Glutamatergic neuron (in vitro differentiated cells): ENCODE results near the gene ZNF136. TPM values are rescaled to one million over a fixed set of nuclear protein-coding genes. Genes with fewer than 3 reads are reported as not detected.
A peak's percentile ranks its signal among the peaks of the same experiment; 100 is the strongest.

Experiments used
- DNase-seq: peaks from one replicate; pipeline ENCODE4 v3.0.0; 2022
- H3K27ac Mint-ChIP-seq: one replicate; pipeline ENCODE4 v1.8.0; 2020; ENCODE audit warnings: mild to moderate bottlenecking, mixed read lengths, inconsistent platforms; ENCODE audit not compliant: unreplicated experiment
- H3K27me3 Mint-ChIP-seq: one replicate; pipeline ENCODE4 v1.8.0; 2020; ENCODE audit warnings: mild to moderate bottlenecking, moderate library complexity, mixed read lengths, inconsistent platforms; ENCODE audit not compliant: unreplicated experiment
- H3K36me3 Mint-ChIP-seq: one replicate; pipeline ENCODE4 v1.8.0; 2020; ENCODE audit warnings: mild to moderate bottlenecking, mixed read lengths, inconsistent platforms; ENCODE audit not compliant: unreplicated experiment
- H3K4me1 Mint-ChIP-seq: one replicate; pipeline ENCODE4 v1.8.0; 2020; ENCODE audit warnings: mild to moderate bottlenecking, low read depth, mixed read lengths, inconsistent platforms; ENCODE audit not compliant: unreplicated experiment
- H3K4me3 Mint-ChIP-seq: one replicate; pipeline ENCODE4 v1.8.0; 2020; ENCODE audit warnings: mild to moderate bottlenecking, mixed read lengths, inconsistent platforms; ENCODE audit not compliant: unreplicated experiment
- H3K9me3 Mint-ChIP-seq: one replicate; pipeline ENCODE4 v1.8.0; 2020; ENCODE audit warnings: mild to moderate bottlenecking, moderate library complexity, mixed read lengths, inconsistent platforms; ENCODE audit not compliant: unreplicated experiment
- total RNA-seq: library from RNA; stranded (reverse); fragmentation: NEBNext Ultra II Directional; extraction: Animal tissue kit (Norgen Biotek cat#: 25700); gene quantifications from one replicate; pipeline ENCODE4 v1.2.1, GENCODE V29; 2021; ENCODE audit not compliant: unreplicated experiment
- TF ChIP-seq, protein P1 (sequence below): fragments of 200-600 bp; sonication (generic); IDR thresholded peaks from one replicate; pipeline ENCODE4 v1.5.0; 2021; ENCODE audit not compliant: partially characterized antibody, unreplicated experiment

The ZNF136 gene
- total RNA-seq, 1 donor from 2014 or later, result 15.5 TPM

DNA sequence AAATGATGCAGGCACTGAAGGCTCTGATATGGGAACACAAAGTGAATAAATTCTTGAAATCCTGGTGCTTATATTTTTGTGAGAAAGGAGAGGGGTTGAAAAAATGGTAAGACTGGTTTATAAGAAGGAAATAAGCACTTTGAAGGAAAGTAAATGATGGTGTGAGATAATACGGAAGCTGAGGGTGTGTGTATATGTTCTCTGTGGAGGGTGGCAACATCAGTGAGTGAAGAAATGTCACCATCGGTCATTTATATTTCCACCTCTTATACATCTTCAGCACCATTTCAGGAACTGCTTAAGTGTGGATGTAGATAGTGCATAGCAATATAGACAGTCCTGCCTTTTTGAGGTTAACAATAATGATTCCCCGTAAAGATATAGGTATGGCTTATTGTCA is 17.5 kb downstream of the ZNF136 start:
- no peaks in the 10 kb centered on the region for H3K4me1 Mint-ChIP-seq
- peaks cover 36% of the 10 kb centered on the region for H3K36me3 Mint-ChIP-seq
- DNase-seq, result no peak
- TF ChIP-seq, protein P1, sequence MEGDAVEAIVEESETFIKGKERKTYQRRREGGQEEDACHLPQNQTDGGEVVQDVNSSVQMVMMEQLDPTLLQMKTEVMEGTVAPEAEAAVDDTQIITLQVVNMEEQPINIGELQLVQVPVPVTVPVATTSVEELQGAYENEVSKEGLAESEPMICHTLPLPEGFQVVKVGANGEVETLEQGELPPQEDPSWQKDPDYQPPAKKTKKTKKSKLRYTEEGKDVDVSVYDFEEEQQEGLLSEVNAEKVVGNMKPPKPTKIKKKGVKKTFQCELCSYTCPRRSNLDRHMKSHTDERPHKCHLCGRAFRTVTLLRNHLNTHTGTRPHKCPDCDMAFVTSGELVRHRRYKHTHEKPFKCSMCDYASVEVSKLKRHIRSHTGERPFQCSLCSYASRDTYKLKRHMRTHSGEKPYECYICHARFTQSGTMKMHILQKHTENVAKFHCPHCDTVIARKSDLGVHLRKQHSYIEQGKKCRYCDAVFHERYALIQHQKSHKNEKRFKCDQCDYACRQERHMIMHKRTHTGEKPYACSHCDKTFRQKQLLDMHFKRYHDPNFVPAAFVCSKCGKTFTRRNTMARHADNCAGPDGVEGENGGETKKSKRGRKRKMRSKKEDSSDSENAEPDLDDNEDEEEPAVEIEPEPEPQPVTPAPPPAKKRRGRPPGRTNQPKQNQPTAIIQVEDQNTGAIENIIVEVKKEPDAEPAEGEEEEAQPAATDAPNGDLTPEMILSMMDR, result no peak
- no peaks in the 10 kb centered on the region for H3K27me3 Mint-ChIP-seq
- no peak overlapping the region for H3K27ac Mint-ChIP-seq
- peaks cover 12% of the 10 kb centered on the region for H3K9me3 Mint-ChIP-seq
- no peak overlapping the region for H3K4me3 Mint-ChIP-seq

DNA sequence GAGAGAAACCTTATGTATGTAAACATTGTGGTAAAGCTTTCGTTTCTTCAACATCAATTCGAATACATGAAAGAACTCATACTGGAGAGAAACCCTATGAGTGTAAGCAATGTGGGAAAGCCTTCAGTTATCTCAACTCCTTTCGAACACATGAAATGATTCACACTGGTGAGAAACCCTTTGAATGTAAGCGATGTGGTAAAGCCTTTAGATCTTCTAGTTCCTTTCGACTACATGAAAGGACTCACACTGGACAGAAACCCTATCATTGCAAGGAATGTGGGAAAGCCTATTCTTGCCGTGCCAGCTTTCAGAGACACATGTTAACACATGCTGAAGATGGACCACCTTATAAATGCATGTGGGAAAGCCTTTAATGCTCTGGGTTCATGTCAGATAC is 24.7 kb downstream of the ZNF136 start:
- Mint-ChIP-seq H3K27ac (no peak overlapping the region), H3K36me3 (peaks cover 76% of the 10 kb centered on the region), H3K4me3 (no peak overlapping the region), H3K27me3 (peaks cover 4% of the 10 kb centered on the region), H3K4me1 (no peaks in the 10 kb centered on the region), H3K9me3 (peaks cover 30% of the 10 kb centered on the region)
- no peak for DNase-seq
- TF ChIP-seq, protein P1, result no peak

DNA sequence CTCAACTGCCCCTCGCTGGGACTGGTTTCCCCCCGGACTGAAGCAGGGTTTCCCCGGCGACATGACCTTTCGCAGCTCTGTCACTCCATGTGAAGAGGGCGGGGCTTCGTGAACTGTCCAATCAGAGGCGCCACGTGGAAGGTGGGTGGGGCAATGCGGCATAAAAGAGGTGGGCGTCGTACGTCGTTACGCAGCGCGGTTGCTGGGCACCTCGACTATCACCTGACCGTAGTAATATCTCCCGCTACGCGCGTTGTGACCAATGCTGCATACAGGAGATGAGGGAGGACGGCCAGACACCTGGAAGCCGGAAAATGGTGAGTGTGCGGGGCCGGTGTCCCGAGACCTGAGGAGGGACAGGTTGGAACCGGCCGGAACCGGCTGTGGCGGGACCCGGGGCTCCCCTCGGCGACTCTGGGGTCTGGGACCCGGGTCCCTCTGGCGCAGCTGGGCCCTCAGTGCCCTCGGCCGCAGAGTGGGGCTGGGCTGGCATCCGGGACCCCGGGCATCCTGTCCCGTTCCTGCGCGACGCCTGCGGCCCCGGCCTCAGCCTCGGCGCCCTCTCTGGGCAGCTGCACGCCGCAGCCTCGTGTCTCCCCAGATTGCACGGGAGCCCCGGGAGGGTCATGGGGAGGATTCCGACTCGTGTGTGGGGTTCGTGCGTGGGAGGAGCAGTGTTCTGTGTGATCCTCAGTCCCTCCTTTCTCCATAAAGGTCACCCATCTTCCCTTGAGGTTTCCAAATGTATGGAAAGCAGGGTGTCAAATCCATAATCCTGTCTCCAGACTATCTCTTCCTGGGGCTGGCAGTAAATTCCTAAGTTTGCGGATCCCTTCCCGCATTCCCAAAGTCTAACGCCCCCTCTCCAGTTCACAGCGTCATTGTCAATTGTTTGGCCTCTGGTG is 32.2 kb downstream of the ZNF136 start:
- TF ChIP-seq, protein P1, result no peak
- H3K4me3 Mint-ChIP-seq, result peak overlapping the region; percentile 94
- peaks cover 2% of the 10 kb centered on the region for H3K27me3 Mint-ChIP-seq
- peaks cover 5% of the 10 kb centered on the region for H3K4me1 Mint-ChIP-seq
- peak; percentile 92 for DNase-seq
- H3K27ac Mint-ChIP-seq, result peak overlapping the region; percentile 66
- H3K36me3 Mint-ChIP-seq, result peaks cover 35% of the 10 kb centered on the region
- peaks cover 11% of the 10 kb centered on the region for H3K9me3 Mint-ChIP-seq

DNA sequence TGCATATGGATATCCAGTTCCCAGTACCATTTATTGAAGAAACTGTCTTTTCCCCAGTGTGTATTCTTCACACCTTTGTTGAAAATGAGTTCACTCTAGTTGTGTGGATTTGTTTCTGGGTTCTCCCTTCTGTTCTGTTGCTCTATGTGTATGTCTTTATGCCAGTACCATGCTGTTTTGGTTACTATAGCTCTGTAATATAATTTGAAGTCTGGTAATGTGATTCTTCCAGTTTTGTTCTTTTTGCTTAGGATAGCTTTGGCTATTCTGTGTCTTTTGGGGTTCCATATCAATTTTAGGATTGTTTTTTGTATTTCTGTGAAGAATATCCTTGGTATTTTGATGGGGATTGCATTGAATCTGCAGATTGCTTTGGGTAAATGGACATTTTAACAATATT is 35.2 kb downstream of the ZNF136 start:
- TF ChIP-seq, protein P1, result no peak
- no peak for DNase-seq
- H3K36me3 Mint-ChIP-seq, result peaks cover 18% of the 10 kb centered on the region
- H3K27me3 Mint-ChIP-seq, result peaks cover 5% of the 10 kb centered on the region
- H3K27ac Mint-ChIP-seq, result no peak overlapping the region
- no peak overlapping the region for H3K4me3 Mint-ChIP-seq
- H3K4me1 Mint-ChIP-seq, result peaks cover 5% of the 10 kb centered on the region
- H3K9me3 Mint-ChIP-seq, result peaks cover 5% of the 10 kb centered on the region

DNA sequence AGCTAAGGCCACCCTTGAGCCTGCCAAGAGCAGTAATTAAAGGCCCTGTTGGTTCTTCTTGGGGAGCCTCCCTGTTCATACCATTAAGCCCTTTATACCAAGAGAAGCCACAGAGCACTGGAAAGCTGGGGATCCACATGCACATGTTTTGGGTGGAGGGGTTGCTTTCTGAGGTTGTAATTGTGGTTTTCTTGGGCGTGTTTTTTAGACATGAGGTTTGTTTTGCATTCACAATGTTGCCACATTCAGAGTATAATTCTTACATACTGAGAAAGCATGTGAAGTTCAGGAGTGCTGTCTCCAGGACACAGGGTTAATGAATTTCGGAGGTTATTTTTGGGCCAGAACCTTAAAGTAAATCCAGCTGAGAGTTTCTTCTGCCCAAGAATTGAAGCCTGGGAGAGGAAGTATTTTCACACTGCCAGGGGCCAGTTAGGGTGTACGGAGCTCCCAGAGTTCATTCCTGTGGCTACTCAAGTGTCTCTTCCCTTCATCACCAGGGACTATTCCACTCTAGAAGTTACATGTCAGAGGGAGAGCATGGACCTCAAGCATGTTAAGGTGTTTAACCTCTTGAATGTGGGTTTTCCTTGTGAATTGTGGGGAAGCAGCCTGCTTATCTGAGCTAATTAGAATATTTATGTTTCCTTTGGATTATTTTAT is 37.0 kb downstream of the ZNF136 start:
- Mint-ChIP-seq H3K4me1 (peaks cover 5% of the 10 kb centered on the region), H3K9me3 (peaks cover 5% of the 10 kb centered on the region)

More for the DNA sequence above, 37.0 kb downstream of the ZNF136 start:
- Mint-ChIP-seq H3K4me3 (no peak overlapping the region), H3K36me3 (peaks cover 23% of the 10 kb centered on the region), H3K27me3 (peaks cover 5% of the 10 kb centered on the region), H3K27ac (no peak overlapping the region)
- no peak for DNase-seq
- TF ChIP-seq, protein P1, result no peak
